ENCODE measurements around the gene SOX14.

The SOX14 gene

DNA sequence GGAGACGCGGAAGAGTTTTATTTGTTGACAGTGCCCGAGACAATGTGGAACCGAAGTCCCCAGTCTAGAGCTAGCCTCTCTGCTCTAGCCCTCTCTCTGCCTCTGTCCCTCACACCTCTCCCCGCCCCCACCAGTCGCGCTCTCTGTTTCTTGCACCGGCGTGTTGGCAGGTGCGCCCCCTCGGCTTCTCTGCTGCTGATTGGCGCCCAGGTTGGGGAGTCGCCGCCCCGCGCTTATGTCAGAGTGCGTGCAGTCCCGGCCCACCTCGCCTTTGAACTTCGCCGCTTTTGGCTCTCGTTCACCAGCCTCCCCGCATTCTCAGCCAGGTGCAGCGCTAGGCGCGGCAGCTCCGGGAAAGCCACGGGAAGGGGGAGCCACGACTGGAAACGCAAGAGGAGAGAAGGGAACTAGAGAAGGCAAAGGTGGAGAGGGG lies at the start of gene SOX14:
TSS of gene SOX14 (plus strand) at position 315 of the 433 bp plus-strand sequence. CDS start 470 bp downstream, outside the sequence.
- TF ChIP-seq, protein P1, sequence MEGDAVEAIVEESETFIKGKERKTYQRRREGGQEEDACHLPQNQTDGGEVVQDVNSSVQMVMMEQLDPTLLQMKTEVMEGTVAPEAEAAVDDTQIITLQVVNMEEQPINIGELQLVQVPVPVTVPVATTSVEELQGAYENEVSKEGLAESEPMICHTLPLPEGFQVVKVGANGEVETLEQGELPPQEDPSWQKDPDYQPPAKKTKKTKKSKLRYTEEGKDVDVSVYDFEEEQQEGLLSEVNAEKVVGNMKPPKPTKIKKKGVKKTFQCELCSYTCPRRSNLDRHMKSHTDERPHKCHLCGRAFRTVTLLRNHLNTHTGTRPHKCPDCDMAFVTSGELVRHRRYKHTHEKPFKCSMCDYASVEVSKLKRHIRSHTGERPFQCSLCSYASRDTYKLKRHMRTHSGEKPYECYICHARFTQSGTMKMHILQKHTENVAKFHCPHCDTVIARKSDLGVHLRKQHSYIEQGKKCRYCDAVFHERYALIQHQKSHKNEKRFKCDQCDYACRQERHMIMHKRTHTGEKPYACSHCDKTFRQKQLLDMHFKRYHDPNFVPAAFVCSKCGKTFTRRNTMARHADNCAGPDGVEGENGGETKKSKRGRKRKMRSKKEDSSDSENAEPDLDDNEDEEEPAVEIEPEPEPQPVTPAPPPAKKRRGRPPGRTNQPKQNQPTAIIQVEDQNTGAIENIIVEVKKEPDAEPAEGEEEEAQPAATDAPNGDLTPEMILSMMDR (IDR thresholded peaks at IDR 0.05; ENCODE audit: low read depth, low read length), result no peak
- no peak within 1 kb of the TSS for H3K4me3 ChIP-seq (ENCODE audit: low read depth, low read length)

DNA sequence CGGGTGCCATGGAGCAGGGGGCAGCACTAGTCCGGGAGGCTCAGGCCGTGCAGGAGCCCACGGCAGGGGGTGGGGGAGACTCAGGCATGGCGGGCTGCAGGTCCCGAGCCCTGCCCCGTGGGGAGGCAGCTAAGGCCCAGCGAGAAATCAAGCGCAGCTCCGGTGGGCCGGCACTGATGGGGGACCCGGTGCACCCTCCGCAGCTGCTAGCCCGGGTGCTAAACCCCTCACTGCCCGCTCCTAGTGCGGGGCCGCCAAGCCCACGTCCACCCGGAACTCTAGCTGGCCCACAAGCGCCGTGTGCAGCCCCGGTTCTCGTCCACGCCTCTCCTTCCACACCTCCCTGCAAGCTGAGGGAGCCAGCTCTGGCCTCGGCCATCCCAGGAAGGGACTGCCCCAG lies 49.6 kb upstream of the SOX14 start:
- TF ChIP-seq, protein P1 (IDR thresholded peaks at IDR 0.05; ENCODE audit: low read depth, low read length), result no peak
- no peak overlapping the region for H3K4me3 ChIP-seq (ENCODE audit: low read depth, low read length)

DNA sequence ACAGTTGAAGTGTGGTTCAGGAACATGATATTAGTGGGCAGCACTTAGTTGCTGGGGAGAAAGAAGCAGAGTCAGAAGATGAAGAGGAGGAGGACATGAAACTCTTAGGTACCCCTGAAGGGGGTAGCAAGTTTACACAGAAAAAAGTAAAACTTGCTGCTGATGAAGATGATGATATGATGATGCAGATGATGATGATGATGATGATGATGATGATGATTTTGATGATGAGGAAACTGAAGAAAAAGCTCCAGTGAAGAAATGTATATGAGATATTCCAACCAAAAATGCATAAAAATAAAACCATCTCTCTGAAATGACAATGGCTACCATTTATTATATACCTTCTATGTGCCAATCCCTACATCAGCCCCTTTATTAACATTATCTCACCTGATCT lies 39.9 kb upstream of the SOX14 start:
- H3K4me3 ChIP-seq (ENCODE audit: low read depth, low read length), result no peak overlapping the region
- TF ChIP-seq, protein P1 (IDR thresholded peaks at IDR 0.05; ENCODE audit: low read depth, low read length), result no peak

DNA sequence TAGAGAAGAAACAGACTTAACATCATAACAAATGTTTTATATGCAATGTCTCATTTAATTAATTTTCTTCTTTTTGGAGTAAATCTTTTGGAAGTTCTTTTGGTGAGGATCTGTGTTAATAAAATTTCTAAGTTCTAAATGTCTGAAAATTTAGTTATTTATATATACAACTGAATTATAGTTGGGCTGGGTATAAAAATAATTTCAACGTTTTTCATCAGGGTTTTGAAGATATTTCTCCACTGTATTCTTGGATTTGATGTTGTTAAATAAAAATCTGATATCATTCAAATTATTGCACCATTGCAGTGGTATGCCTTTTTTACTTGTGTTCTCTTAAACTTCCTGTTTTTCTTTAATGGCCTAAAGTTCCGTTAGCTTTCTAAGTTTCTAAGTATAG lies 26.9 kb upstream of the SOX14 start:
- TF ChIP-seq, protein P1 (IDR thresholded peaks at IDR 0.05; ENCODE audit: low read depth, low read length), result no peak
- no peak overlapping the region for H3K4me3 ChIP-seq (ENCODE audit: low read depth, low read length)

DNA sequence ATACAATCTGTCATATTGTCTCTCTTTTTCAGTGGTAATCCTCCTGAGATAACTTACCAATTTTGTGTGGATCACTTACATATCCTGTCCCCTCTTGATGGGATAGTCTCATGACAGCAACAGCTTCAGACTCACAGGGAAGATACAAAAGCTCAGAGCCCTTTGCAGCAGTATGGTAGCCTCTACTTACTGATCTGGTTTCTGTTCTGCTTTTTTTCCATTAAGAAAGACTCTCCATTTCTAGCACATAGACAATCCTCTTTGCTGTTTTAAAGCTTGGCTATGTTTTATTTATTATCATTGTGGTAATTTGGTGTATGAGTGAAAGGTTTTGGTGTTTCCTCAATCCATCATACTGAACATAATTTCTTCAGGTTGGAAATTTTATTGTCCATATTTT lies 25.4 kb upstream of the SOX14 start:
- H3K4me3 ChIP-seq (ENCODE audit: low read depth, low read length), result no peak overlapping the region
- TF ChIP-seq, protein P1 (IDR thresholded peaks at IDR 0.05; ENCODE audit: low read depth, low read length), result no peak

DNA sequence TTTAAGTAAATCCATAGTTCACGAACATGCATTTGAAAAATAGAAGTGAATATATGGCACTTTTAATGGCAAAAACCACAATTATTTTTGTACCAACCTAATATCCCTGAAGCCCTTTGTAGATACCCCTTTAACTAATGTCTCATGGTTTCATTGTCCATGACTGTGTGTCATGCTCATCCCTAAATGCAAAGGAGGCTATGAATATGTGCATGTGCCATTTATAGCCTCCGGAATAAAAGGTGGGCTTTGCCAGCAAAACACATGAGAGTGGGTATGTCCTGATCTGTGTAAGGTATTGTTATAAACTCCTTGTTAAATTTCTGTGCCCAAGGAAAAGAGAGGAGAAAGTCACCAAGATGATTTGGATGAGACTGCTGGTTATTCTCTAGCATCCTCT lies 20.5 kb upstream of the SOX14 start:
- TF ChIP-seq, protein P1 (IDR thresholded peaks at IDR 0.05; ENCODE audit: low read depth, low read length), result no peak
- no peak overlapping the region for H3K4me3 ChIP-seq (ENCODE audit: low read depth, low read length)

DNA sequence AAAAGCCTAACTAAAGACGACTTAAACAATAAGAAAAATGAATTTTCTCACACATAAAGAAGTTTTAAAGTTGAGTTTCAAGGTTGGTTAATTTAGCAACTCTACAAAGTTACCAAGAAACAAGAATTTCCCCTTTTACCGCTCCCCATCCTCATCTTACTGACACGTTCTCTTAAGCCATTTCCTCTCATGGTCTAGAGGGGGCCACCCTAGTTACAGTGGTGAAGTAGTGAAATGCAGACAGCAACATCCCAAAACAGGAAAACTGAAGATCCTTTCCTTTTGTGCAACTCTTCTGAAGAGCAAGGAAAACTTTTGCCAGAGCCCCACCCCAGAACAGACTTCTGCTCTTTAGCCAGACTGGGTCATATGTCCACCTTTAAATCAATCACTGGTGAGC lies 17.3 kb upstream of the SOX14 start:
- TF ChIP-seq, protein P1 (IDR thresholded peaks at IDR 0.05; ENCODE audit: low read depth, low read length), result no peak
- H3K4me3 ChIP-seq (ENCODE audit: low read depth, low read length), result no peak overlapping the region
